Neural progenitor cell (in vitro differentiated cells): Measurements from ENCODE around the gene IMPG2.

Experiments used
- EZH2 ChIP-seq: fragments of 200-600 bp; sonication (generic); IDR thresholded peaks from 2 replicates; pipeline ENCODE4 v1.6.1; 2017; ENCODE audit warnings: antibody characterized with exemption, mild to moderate bottlenecking, moderate library complexity
- EZH2phosphoT487 ChIP-seq: fragments of 200-600 bp; sonication (generic); IDR thresholded peaks from 2 replicates; pipeline ENCODE4 v1.6.1; 2017; ENCODE audit warnings: antibody characterized with exemption
- TF ChIP-seq, protein P1 (sequence below): fragments of 200-600 bp; sonication (generic); IDR thresholded peaks from 2 replicates; pipeline ENCODE4 v1.5.1; 2017; ENCODE audit warnings: antibody characterized with exemption, mild to moderate bottlenecking

- TF ChIP-seq, protein P1, sequence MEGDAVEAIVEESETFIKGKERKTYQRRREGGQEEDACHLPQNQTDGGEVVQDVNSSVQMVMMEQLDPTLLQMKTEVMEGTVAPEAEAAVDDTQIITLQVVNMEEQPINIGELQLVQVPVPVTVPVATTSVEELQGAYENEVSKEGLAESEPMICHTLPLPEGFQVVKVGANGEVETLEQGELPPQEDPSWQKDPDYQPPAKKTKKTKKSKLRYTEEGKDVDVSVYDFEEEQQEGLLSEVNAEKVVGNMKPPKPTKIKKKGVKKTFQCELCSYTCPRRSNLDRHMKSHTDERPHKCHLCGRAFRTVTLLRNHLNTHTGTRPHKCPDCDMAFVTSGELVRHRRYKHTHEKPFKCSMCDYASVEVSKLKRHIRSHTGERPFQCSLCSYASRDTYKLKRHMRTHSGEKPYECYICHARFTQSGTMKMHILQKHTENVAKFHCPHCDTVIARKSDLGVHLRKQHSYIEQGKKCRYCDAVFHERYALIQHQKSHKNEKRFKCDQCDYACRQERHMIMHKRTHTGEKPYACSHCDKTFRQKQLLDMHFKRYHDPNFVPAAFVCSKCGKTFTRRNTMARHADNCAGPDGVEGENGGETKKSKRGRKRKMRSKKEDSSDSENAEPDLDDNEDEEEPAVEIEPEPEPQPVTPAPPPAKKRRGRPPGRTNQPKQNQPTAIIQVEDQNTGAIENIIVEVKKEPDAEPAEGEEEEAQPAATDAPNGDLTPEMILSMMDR: no peak
- no peak for TF ChIP-seq EZH2
- no peak for TF ChIP-seq EZH2phosphoT487
Observed at GRCh38 chr3:101278727-101279126, 41.6 kb downstream of the IMPG2 start.
